Superior temporal gyrus (tissue), 1 donor: ENCODE data around the gene MAGEC2.

Source experiments
- DNase-seq: peaks from one replicate; pipeline ENCODE4 v3.0.0-alpha.2; 2016; ENCODE audit errors: extremely low spot score

Gene MAGEC2, protein sequence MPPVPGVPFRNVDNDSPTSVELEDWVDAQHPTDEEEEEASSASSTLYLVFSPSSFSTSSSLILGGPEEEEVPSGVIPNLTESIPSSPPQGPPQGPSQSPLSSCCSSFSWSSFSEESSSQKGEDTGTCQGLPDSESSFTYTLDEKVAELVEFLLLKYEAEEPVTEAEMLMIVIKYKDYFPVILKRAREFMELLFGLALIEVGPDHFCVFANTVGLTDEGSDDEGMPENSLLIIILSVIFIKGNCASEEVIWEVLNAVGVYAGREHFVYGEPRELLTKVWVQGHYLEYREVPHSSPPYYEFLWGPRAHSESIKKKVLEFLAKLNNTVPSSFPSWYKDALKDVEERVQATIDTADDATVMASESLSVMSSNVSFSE

GRCh38 chrX:142204522-142205433 lies at the start of gene MAGEC2:
MAGEC2 (minus strand) TSS chrX:142205290; CDS start chrX:142203987, 1,303 bp downstream.
- no peak for DNase-seq

DNA sequence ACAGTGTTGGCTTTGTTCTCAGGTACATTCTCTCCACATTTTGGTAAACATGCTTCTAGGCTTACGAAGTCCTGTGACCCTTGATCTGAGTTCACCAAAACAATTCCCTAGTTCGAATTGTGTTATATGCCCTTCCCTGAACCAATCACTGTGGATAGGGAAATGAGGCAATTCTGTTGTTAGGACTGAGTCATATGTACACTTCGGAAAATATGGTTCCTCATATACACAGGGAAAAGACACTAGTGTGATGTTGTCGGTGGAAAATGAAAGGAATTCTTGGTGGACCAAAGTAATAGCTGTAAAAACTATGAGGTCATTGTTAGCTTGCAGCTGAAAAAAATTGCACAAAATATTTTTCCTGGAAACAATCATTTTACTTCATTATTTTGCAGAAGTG lies 46.6 kb upstream of the MAGEC2 start:
- no peak for DNase-seq

- DNase-seq, result no peak
Measured at GRCh38 chrX:142251202-142251601, 46.1 kb upstream of the MAGEC2 start.

DNA sequence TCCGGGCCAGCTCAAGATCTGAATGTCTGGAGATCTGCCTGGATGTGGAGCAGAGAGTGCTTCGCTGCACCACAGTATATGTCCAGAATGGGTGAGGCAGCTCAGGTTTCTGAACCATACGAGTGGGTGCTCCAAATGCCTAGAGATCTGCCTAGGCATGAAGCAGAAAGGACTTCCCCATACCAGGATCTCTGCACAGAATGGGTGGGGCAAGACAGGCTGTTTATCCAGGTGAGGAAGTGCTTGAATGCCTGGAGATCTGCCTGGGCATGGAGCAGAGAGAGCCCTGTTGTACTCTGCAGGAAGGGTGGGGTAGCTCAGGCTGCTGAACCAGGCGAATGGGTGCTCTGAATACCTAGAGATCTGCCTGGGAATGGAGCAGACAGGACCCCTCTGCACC lies 45.4 kb upstream of the MAGEC2 start:
- no peak for DNase-seq

- DNase-seq, result no peak
Measured at GRCh38 chrX:142249721-142250120, 44.6 kb upstream of the MAGEC2 start.

- no peak for DNase-seq
Measured at GRCh38 chrX:142244568-142244967, 39.5 kb upstream of the MAGEC2 start.

- peak; percentile 7 for DNase-seq
Measured at GRCh38 chrX:142238536-142238935, 33.4 kb upstream of the MAGEC2 start.

- no peak for DNase-seq
Measured at GRCh38 chrX:142233400-142233799, 28.3 kb upstream of the MAGEC2 start.

DNA sequence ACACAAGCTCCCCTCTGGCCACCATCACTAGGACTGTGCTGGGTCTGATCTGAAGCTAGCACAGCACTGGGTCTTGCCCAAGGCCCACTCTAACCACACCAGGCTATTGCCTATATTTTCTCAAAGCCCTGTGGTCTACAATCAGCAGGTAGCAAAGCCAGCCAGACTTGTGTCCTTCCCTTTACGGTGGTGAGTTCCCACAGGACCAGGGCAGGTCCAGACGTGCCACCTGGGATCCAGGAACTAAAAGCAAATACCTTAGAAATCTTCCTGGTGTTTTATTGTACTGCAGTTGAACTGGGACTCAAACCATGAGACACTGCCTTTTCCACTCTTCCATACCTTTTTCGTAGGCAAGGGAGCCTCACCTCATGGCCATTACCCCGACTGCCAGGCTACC lies 9.0 kb upstream of the MAGEC2 start:
- no peak for DNase-seq

- no peak for DNase-seq
Measured at GRCh38 chrX:142201113-142201512, 4.0 kb downstream of the MAGEC2 start.

- no peak for DNase-seq
Measured at GRCh38 chrX:142186103-142186502, 19.0 kb downstream of the MAGEC2 start.

- DNase-seq, result no peak
Measured at GRCh38 chrX:142184756-142185602, 20.1 kb downstream of the MAGEC2 start.

DNA sequence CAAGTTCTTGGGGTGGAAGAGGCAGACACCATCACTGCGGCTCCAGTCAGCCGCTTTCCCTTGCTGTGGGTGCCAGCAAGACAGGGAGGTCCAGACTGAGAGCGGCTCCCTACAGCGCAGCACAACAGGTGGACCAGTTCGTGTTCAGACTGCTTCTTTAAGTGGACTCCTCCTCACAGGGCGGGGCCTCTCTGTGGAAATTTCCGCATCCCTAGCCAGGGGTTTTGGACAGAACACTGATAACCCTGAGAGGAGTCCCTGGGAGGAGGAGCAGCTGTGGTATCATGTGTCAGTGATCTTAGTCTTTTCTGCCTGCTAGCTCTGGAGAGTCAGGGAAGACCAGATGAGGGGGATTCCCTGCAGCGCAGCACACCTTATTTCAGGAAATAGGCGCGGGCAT lies 48.5 kb downstream of the MAGEC2 start:
- no peak for DNase-seq
